ENCODE measurements around the gene MYCBP2.
"Not testable (repeated sequence)": the region's sequence is repeated elsewhere in the genome, so short reads cannot be mapped to it uniquely, and the experiment has no call there.

GRCh38 chr13:77315509-77315908 lies 11.4 kb downstream of the MYCBP2 start:
- TF ChIP-seq EZH2phosphoT487 (IDR thresholded peaks at IDR 0.05; ENCODE audit: low read depth, severe bottlenecking, unreplicated experiment); CTCF (IDR thresholded peaks at IDR 0.05; ENCODE audit: poor library complexity): not testable (repeated sequence)

Data from hepatocyte (in vitro differentiated cells).